ENCODE results near the gene RLIM.
"Not testable (repeated sequence)": the region's sequence is repeated elsewhere in the genome, so short reads cannot be mapped to it uniquely, and the experiment has no call there.

The RLIM gene

DNA sequence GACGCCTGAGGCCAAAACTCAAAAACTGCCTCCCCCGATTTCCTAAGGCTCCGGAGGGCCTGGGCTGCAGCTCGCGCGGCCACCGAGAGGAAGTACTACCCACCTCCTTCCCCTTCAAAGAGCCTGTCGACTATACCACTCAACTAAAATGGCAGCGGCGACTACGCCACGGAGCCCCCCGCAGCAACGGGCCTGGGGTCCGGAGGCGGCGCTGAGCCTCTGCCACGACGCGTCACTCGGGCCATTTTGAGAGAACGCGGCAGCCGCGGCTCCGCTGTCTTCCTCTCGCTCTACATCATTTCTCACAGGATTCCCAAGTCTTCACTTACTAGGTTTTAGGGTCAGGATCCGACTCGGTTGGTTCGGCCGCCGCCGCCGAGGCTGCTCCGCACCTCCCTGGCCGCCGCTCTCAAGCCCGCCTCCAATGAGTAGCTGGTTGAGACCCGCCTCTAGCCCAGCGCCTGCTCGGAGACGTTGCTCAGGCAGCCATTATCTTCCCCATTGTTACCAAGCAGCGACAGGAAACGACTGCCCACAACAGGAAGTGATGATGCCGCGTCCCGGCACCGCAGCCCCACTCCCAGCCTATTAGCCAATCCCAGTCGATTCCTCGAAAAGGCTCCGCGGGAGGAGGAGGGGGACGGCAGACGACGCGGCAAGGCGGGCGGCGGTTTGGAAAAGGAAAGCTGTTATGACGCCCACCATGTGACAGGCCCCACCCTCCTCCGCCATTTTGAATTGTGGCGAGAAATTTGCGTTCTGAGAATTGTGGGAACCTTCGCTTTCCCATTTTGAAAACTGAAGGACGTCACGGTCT lies at the start of gene RLIM:
TSS of gene RLIM (minus strand) at position 532 of the 817 bp plus-strand sequence. CDS start 18,647 bp downstream, outside the sequence.
- TF ChIP-seq, protein P1, sequence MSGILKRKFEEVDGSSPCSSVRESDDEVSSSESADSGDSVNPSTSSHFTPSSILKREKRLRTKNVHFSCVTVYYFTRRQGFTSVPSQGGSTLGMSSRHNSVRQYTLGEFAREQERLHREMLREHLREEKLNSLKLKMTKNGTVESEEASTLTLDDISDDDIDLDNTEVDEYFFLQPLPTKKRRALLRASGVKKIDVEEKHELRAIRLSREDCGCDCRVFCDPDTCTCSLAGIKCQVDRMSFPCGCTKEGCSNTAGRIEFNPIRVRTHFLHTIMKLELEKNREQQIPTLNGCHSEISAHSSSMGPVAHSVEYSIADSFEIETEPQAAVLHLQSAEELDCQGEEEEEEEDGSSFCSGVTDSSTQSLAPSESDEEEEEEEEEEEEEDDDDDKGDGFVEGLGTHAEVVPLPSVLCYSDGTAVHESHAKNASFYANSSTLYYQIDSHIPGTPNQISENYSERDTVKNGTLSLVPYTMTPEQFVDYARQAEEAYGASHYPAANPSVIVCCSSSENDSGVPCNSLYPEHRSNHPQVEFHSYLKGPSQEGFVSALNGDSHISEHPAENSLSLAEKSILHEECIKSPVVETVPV (CRISPR knock-in tag; IDR thresholded peaks at IDR 0.05) = no peak
- peak; percentile 98 for ATAC-seq

GRCh38 chrX:74656079-74656745 lies 41.8 kb upstream of the RLIM start:
- no peak for TF ChIP-seq ZNF565 (CRISPR knock-in tag; conservative IDR thresholded peaks at IDR 0.05; ENCODE audit: low read depth)
- no peak for TF ChIP-seq CREB5 (CRISPR knock-in tag; IDR thresholded peaks at IDR 0.05; ENCODE audit: low read depth)
- TF ChIP-seq ESRRG (CRISPR knock-in tag; IDR thresholded peaks at IDR 0.05) = no peak
- TF ChIP-seq, protein P2, sequence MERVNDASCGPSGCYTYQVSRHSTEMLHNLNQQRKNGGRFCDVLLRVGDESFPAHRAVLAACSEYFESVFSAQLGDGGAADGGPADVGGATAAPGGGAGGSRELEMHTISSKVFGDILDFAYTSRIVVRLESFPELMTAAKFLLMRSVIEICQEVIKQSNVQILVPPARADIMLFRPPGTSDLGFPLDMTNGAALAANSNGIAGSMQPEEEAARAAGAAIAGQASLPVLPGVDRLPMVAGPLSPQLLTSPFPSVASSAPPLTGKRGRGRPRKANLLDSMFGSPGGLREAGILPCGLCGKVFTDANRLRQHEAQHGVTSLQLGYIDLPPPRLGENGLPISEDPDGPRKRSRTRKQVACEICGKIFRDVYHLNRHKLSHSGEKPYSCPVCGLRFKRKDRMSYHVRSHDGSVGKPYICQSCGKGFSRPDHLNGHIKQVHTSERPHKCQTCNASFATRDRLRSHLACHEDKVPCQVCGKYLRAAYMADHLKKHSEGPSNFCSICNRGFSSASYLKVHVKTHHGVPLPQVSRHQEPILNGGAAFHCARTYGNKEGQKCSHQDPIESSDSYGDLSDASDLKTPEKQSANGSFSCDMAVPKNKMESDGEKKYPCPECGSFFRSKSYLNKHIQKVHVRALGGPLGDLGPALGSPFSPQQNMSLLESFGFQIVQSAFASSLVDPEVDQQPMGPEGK (CRISPR knock-in tag; IDR thresholded peaks at IDR 0.05; ENCODE audit: borderline replicate concordance) = no peak
- TF ChIP-seq OSR1 (CRISPR knock-in tag; IDR thresholded peaks at IDR 0.05) = no peak
- no peak for TF ChIP-seq SNAI2 (CRISPR knock-in tag; IDR thresholded peaks at IDR 0.05)
- no peak for TF ChIP-seq ZC3H10 (CRISPR knock-in tag; IDR thresholded peaks at IDR 0.05)
- no peak for ATAC-seq

GRCh38 chrX:74654953-74655352 lies 40.5 kb upstream of the RLIM start:
- ATAC-seq = not testable (repeated sequence)

GRCh38 chrX:74636749-74637314 lies 22.4 kb upstream of the RLIM start:
- ATAC-seq = no peak

GRCh38 chrX:74613370-74614092 lies 893 bp downstream of the RLIM start:
- TF ChIP-seq TSHZ2 (CRISPR knock-in tag; IDR thresholded peaks at IDR 0.05) (no peak), ISL1 (CRISPR knock-in tag; IDR thresholded peaks at IDR 0.05) (no peak), OSR1 (CRISPR knock-in tag; IDR thresholded peaks at IDR 0.05) (no peak), TCF4 (CRISPR knock-in tag; IDR thresholded peaks at IDR 0.05; ENCODE audit: borderline replicate concordance) (no peak), ZNF70 (CRISPR knock-in tag; IDR thresholded peaks at IDR 0.05) (no peak), TOX (CRISPR knock-in tag; IDR thresholded peaks at IDR 0.05; ENCODE audit: borderline replicate concordance) (no peak), BACH2 (CRISPR knock-in tag; IDR thresholded peaks at IDR 0.05; ENCODE audit: borderline replicate concordance) (no peak), CSDC2 (CRISPR knock-in tag; IDR thresholded peaks at IDR 0.05) (no peak), ESRRG (CRISPR knock-in tag; IDR thresholded peaks at IDR 0.05) (no peak), RARB (CRISPR knock-in tag; IDR thresholded peaks at IDR 0.05) (no peak), GLIS3 (CRISPR knock-in tag; IDR thresholded peaks at IDR 0.05) (no peak)
- peak; percentile 43 for ATAC-seq

More at GRCh38 chrX:74636749-74637314, 22.4 kb upstream of the RLIM start:
- TF ChIP-seq GLIS3 (CRISPR knock-in tag; IDR thresholded peaks at IDR 0.05) = no peak
- no peak for TF ChIP-seq ZNF565 (CRISPR knock-in tag; conservative IDR thresholded peaks at IDR 0.05; ENCODE audit: low read depth)
- TF ChIP-seq, protein P1 (CRISPR knock-in tag; IDR thresholded peaks at IDR 0.05) = no peak
- no peak for TF ChIP-seq ESRRG (CRISPR knock-in tag; IDR thresholded peaks at IDR 0.05)
- no peak for TF ChIP-seq TOX (CRISPR knock-in tag; IDR thresholded peaks at IDR 0.05; ENCODE audit: borderline replicate concordance)
- TF ChIP-seq ARNTL (CRISPR knock-in tag; IDR thresholded peaks at IDR 0.05; ENCODE audit: borderline replicate concordance, low read depth) = no peak
- no peak for TF ChIP-seq ZC3H10 (CRISPR knock-in tag; IDR thresholded peaks at IDR 0.05)
- no peak for TF ChIP-seq ZFP3 (CRISPR knock-in tag; IDR thresholded peaks at IDR 0.05)
- no peak for TF ChIP-seq ZNF8 (CRISPR knock-in tag; IDR thresholded peaks at IDR 0.05)

All from SK-N-SH treated with all-trans-retinoic acid at 6 μM for 48 hours (cell line).